Bronchial epithelial cell (primary cell): ENCODE measurements around the gene PAK4. TPM values are rescaled to one million over a fixed set of nuclear protein-coding genes. Genes with fewer than 3 reads are reported as not detected.
"Not testable (repeated sequence)": the region's sequence is repeated elsewhere in the genome, so short reads cannot be mapped to it uniquely, and the experiment has no call there.

Source experiments
- DNase-seq: peaks from one replicate; pipeline ENCODE4 v3.0.0-alpha.2; 2010; ENCODE audit warnings: low read depth
- FAIRE-seq: peaks from 2 replicates; lab custom pipeline; 2011; peaks lifted over from hg19 to GRCh38; lab: Jason Lieb, UNC
- H3K27me3 ChIP-seq: 2 replicates; pipeline ENCODE4 v1.5.1; 2011; ENCODE audit warnings: low read length; ENCODE audit not compliant: control insufficient read depth, insufficient read depth
- H3K36me3 ChIP-seq: 2 replicates; pipeline ENCODE4 v1.5.1; 2011; ENCODE audit warnings: low read length; ENCODE audit not compliant: control insufficient read depth, insufficient read depth
- H3K4me3 ChIP-seq: 2 replicates; pipeline ENCODE4 v1.5.1; 2011; ENCODE audit warnings: mild to moderate bottlenecking, low read depth, low read length, control low read depth
- total RNA-seq: library from RNA; depleted of rRNA; stranded (reverse); fragments of >200 nt; gene quantifications from 2 replicates; pipeline ENCODE4 v1.2.1, GENCODE V29; 2014
- TF ChIP-seq, protein P1 (sequence below): IDR thresholded peaks from 2 replicates; pipeline ENCODE4 v1.5.1; 2011; ENCODE audit warnings: mild to moderate bottlenecking, moderate library complexity, low read length, control low read depth, inconsistent platforms; ENCODE audit not compliant: insufficient read depth, severe bottlenecking

The PAK4 gene
- total RNA-seq, 1 donor from 2014 or later, result 4.5 TPM

DNA sequence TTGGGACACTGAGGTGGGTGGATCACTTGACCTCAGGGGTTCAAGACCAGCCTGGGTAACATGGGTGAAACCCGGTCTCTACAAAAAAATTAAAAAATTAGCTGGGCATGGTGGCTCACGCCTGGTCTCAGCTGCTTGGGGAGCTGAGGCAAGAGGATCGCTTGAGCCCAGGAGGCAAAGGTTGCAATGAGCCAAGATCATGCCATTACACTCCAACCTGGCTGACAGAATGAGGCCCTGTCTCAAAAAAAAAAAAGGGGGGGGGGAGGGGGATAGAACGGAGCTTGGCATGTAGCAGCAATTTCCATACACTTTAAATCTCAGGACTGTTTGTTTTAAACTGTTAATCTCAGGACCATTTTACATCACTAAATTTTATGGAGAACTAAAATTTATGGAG lies 39.2 kb upstream of the PAK4 start:
- Histone ChIP-seq H3K27me3 (no peaks in the 10 kb centered on the region), H3K4me3 (no peak overlapping the region), H3K36me3 (no peaks in the 10 kb centered on the region)
- no peak for FAIRE-seq
- TF ChIP-seq, protein P1, sequence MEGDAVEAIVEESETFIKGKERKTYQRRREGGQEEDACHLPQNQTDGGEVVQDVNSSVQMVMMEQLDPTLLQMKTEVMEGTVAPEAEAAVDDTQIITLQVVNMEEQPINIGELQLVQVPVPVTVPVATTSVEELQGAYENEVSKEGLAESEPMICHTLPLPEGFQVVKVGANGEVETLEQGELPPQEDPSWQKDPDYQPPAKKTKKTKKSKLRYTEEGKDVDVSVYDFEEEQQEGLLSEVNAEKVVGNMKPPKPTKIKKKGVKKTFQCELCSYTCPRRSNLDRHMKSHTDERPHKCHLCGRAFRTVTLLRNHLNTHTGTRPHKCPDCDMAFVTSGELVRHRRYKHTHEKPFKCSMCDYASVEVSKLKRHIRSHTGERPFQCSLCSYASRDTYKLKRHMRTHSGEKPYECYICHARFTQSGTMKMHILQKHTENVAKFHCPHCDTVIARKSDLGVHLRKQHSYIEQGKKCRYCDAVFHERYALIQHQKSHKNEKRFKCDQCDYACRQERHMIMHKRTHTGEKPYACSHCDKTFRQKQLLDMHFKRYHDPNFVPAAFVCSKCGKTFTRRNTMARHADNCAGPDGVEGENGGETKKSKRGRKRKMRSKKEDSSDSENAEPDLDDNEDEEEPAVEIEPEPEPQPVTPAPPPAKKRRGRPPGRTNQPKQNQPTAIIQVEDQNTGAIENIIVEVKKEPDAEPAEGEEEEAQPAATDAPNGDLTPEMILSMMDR, result no peak
- no peak for DNase-seq

DNA sequence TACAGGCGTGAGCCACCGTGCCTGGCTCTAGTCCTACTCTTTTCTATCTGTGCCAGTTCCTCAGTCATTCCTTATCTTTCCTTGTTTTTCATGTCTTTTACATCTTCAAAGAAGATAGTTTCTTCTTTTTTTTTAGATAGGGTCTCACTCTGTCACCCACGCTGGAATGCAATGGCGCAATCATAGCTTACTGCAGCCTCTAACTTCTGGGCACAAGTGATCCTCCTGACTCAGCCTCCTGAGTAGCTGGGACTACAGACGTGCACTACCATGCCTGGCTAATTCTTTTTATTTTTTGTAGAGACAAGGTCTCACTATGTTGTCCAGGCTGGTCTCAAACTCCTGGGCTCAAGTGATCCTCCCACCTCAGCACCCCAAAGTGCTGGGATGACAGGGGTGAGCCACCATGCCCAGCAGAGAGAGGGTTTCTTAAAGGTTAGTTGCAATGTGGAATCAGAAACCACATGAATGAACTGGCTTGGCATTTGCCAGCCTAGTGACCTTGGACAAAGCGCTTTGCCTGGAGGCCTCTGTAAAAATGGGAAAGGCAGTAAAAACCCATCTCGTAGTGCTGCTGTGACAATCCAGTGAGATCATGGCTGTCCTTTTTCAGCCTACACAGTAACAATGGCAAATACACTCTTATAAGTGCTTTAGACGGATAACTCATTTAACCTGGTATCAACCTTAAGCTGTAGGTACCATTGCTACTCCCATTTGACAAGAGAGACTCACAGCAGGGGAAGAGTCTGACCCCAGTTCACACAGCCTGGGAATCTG lies 37.5 kb upstream of the PAK4 start:
- Histone ChIP-seq H3K4me3 (no peak overlapping the region), H3K36me3 (no peaks in the 10 kb centered on the region), H3K27me3 (no peaks in the 10 kb centered on the region)
- TF ChIP-seq, protein P1, result no peak
- FAIRE-seq (no peak), DNase-seq (no peak)

DNA sequence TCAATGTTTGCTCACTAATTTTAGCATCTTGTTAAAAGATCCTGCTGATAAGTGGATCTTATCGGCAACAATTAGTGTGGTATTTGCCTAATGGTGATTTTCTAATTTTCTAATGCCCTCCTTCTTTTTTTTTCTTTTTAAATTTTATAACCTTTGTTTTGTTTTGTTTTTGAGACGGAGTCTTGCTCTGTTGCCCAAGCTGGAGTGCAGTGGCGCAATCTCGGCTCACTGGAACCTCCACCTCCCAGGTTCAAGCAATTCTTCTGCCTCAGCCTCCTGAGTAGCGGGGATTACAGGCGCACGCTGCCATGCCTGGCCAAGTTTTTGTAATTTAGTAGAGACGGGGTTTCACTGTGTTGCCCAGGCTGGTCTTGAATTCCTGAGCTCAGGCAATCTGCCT lies 35.6 kb upstream of the PAK4 start:
- not testable (repeated sequence) for H3K36me3 ChIP-seq, FAIRE-seq, H3K27me3 ChIP-seq, DNase-seq, H3K4me3 ChIP-seq

DNA sequence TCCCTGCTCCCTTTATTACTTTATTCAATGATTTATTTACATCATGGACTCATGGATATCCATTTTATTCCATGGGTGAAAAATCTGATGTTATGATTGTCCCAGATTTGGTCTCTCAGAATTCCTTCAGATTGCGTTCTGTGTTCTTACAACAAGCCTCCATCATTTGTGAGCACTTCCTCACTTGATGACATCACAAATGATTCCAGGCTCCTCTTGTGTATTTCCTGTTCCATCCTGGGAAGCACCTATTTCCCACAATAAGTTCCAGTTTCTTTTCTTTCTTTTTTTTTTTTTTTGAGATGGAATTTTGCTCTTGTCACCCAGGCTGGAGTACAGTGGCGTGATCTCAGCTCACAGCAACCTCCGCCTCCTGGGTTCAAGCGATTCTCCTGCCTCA lies 34.7 kb upstream of the PAK4 start:
- TF ChIP-seq, protein P1, result no peak
- H3K27me3 ChIP-seq, result no peaks in the 10 kb centered on the region
- DNase-seq (no peak), FAIRE-seq (peak; percentile 94)
- H3K36me3 ChIP-seq, result no peaks in the 10 kb centered on the region
- no peak overlapping the region for H3K4me3 ChIP-seq

DNA sequence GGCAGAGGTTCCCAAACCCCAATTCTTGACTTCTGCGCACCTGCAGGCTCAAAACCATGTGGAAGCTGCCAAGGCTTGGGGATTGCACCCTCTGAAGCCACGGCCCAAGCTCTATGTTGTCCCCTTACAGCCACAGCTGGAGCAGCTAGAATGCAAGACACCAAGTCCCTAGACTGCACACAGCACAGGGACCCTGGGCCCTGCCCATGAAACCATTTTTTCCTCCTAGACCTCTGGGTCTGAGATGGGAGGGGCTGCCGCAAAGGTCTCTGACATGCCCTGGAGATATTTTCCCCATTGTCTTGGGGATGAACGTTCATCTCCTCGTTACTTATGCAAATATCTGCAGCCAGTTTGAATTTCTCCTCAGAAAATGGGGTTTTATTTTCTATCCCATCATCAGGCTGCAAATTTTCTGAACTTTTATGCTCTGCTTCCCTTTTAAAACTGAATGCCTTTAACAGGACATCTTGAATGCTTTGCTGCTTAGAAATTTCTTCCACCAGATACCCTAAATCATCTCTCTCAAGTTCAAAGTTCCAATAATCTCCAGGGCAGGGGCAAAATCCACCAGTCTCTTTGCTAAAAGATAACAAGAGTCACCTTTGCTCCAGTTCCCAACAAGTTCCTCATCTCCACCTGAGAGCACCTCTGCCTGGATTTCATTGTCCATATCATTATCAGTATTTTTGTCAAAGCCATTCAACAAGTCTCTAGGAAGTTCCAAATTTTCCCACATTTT lies 29.6 kb upstream of the PAK4 start:
- not testable (repeated sequence) for H3K36me3 ChIP-seq, FAIRE-seq, H3K27me3 ChIP-seq, H3K4me3 ChIP-seq, DNase-seq

DNA sequence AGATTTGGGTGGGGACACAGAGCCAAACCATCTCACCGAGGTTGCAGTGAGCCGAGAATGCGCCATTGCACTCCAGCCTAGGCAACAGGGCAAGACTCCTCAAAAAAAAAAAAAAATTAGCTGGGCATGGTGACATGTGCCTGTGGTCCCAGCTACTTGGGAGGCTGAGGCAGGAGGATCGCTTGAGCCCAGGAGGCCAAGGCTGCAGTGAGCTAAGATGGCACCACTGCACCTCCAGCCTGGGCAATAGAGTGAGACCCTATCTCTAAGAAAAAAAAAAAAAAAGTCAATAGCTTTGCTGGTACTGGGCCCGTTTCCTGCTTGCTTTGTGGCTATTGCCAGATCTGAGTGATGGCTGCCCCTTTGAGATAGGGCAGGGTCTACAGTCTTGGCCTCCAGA lies 28.3 kb upstream of the PAK4 start:
- H3K27me3 ChIP-seq, result peaks cover 2% of the 10 kb centered on the region
- no peak for DNase-seq
- H3K4me3 ChIP-seq, result no peak overlapping the region
- TF ChIP-seq, protein P1, result no peak
- no peak for FAIRE-seq
- H3K36me3 ChIP-seq, result no peaks in the 10 kb centered on the region
